Colonic mucosa (tissue), 4 donors: Measurements from ENCODE around the gene NPAS3. TPM values are rescaled to one million over a fixed set of nuclear protein-coding genes. Genes with fewer than 3 reads are reported as not detected.

Source experiments
- DNase-seq: peaks from one replicate; pipeline ENCODE4 v3.0.0-alpha.2; 2020
- H3K27ac ChIP-seq: fragments of 200-600 bp; one replicate; pipeline ENCODE4 v1.8.0; 2021
- H3K27me3 ChIP-seq: fragments of 200-600 bp; one replicate; pipeline ENCODE4 v1.8.0; 2021
- H3K36me3 ChIP-seq: fragments of 200-600 bp; one replicate; pipeline ENCODE4 v1.8.0; 2021
- H3K4me1 ChIP-seq: fragments of 200-600 bp; one replicate; pipeline ENCODE4 v1.8.0; 2021; ENCODE audit warnings: mild to moderate bottlenecking
- H3K4me3 ChIP-seq: fragments of 200-600 bp; one replicate; pipeline ENCODE4 v1.8.0; 2021
- H3K9ac ChIP-seq, 2 donors: one replicate each; pipeline ENCODE4 v1.7.0; 2013; ENCODE audit warnings: control low read depth in 2 of 2, low read depth in 2 of 2, low read length in 2 of 2
- H3K9me3 ChIP-seq: fragments of 200-600 bp; one replicate; pipeline ENCODE4 v1.8.0; 2021
- intact Hi-C: fragments of 100-400 bp; cut with DNase I; formaldehyde crosslinking; loops from one replicate; pipeline ENCODE4 v1.14.1; 2022
- total RNA-seq, 2 donors: library from RNA; stranded (reverse); fragmentation: NEBNext Ultra II Directional in 1 of 2; extraction: Animal tissue kit (Norgen Biotek cat#: 25700) in 1 of 2; gene quantifications; one replicate each; pipeline ENCODE4 v1.2.1, GENCODE V29; 2021
- TF ChIP-seq, protein P1 (sequence below): fragments of 200-600 bp; IDR thresholded peaks from one replicate; pipeline ENCODE4 v1.8.0; 2022; ENCODE audit warnings: antibody characterized with exemption, mild to moderate bottlenecking
- donor health status: healthy.
- donor health status: DM: no; HTN: no; CAD: no.
- donor health status: DM: no; HTN: no; CAD: no.

NPAS3 gene
- total RNA-seq, 2 donors from 2014 or later, result 0.79 to 1.6 TPM

DNA sequence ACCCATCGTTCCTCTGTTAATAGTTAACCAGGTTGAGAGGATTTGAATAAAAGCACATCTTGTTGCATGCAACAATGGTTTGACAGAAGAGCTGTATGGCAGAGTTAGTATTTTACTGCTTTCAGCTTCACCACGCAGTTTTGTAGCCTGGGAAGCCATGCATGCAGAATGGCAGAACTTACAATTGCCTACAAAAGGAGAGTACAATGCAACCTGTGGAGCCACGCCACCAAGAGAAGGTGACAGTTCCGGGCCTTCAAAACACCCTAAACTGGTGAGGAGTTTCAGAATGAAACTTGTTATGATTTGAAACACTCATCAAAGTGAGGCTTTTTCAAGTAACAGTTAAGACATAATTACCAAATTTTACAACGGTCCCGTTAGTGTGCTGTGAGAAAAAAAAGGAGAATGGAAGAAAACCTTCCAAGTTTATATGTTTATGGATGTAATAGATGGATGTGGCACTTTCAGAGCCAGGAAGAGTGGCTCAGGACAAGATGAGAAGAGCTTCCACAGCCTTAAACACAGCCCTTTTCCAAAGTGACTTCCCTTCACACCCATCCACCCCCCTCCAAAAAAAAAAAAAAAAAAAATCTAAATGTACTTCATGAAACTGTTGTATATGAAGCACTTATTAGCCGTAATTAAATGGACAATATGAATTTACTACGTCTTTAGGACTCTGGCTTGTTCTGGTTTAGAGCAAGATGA is 853.5 kb downstream of the NPAS3 start:
- intact Hi-C loops, result loop anchor here (5.0 to 10.0 kb wide), 3 partner anchors 315 to 1215 kb away; no protein-coding TSS in a partner anchor
- Histone ChIP-seq H3K9ac (no peak overlapping the region), H3K36me3 (no peaks in the 10 kb centered on the region), H3K9me3 (no peaks in the 10 kb centered on the region), H3K4me3 (no peak overlapping the region), H3K27me3 (no peaks in the 10 kb centered on the region), H3K4me1 (no peaks in the 10 kb centered on the region), H3K27ac (no peak overlapping the region)
- TF ChIP-seq, protein P1, sequence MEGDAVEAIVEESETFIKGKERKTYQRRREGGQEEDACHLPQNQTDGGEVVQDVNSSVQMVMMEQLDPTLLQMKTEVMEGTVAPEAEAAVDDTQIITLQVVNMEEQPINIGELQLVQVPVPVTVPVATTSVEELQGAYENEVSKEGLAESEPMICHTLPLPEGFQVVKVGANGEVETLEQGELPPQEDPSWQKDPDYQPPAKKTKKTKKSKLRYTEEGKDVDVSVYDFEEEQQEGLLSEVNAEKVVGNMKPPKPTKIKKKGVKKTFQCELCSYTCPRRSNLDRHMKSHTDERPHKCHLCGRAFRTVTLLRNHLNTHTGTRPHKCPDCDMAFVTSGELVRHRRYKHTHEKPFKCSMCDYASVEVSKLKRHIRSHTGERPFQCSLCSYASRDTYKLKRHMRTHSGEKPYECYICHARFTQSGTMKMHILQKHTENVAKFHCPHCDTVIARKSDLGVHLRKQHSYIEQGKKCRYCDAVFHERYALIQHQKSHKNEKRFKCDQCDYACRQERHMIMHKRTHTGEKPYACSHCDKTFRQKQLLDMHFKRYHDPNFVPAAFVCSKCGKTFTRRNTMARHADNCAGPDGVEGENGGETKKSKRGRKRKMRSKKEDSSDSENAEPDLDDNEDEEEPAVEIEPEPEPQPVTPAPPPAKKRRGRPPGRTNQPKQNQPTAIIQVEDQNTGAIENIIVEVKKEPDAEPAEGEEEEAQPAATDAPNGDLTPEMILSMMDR, result no peak
- no peak for DNase-seq

GRCh38 chr14:33792720-33793368 is 854.2 kb downstream of the NPAS3 start:
- intact Hi-C loops, result loop anchor here (5.0 to 10.0 kb wide), 3 partner anchors 316 to 1216 kb away; no protein-coding TSS in a partner anchor
- no peaks in the 10 kb centered on the region for H3K36me3 ChIP-seq
- TF ChIP-seq, protein P1, result peak; percentile 89

GRCh38 chr14:33793398-33794110 is 854.9 kb downstream of the NPAS3 start:
- TF ChIP-seq, protein P1, result no peak
- H3K27ac ChIP-seq, result no peak overlapping the region

More at GRCh38 chr14:33792720-33793368, 854.2 kb downstream of the NPAS3 start:
- Histone ChIP-seq H3K27me3 (no peaks in the 10 kb centered on the region), H3K27ac (no peak overlapping the region), H3K9me3 (no peaks in the 10 kb centered on the region), H3K9ac (no peak overlapping the region), H3K4me3 (no peak overlapping the region), H3K4me1 (no peaks in the 10 kb centered on the region)
- DNase-seq, result peak; percentile 76

GRCh38 chr14:33794791-33795305 is 856.2 kb downstream of the NPAS3 start:
- TF ChIP-seq, protein P1, result no peak
- H3K9me3 ChIP-seq, result no peaks in the 10 kb centered on the region
- H3K27me3 ChIP-seq, result no peaks in the 10 kb centered on the region
- H3K27ac ChIP-seq, result no peak overlapping the region
- intact Hi-C loops, result loop anchor here (5.0 to 10.0 kb wide), 3 partner anchors 318 to 1218 kb away; no protein-coding TSS in a partner anchor
- no peaks in the 10 kb centered on the region for H3K4me1 ChIP-seq
- H3K4me3 ChIP-seq, result no peak overlapping the region
- no peak for DNase-seq
- no peaks in the 10 kb centered on the region for H3K36me3 ChIP-seq
- no peak overlapping the region for H3K9ac ChIP-seq

More at GRCh38 chr14:33793398-33794110, 854.9 kb downstream of the NPAS3 start:
- no peak for DNase-seq
- H3K27me3 ChIP-seq, result no peaks in the 10 kb centered on the region
- intact Hi-C loops, result loop anchor here (5.0 to 10.0 kb wide), 3 partner anchors 316 to 1216 kb away; no protein-coding TSS in a partner anchor
- H3K4me1 ChIP-seq, result no peaks in the 10 kb centered on the region
- no peak overlapping the region for H3K4me3 ChIP-seq
- H3K9ac ChIP-seq, result no peak overlapping the region
- H3K9me3 ChIP-seq, result no peaks in the 10 kb centered on the region
- no peaks in the 10 kb centered on the region for H3K36me3 ChIP-seq

GRCh38 chr14:33796356-33796755 is 857.7 kb downstream of the NPAS3 start:
- TF ChIP-seq, protein P1, result no peak
- intact Hi-C loops, result loop anchor here (10.0 kb wide), 1 partner anchor 1082 kb away; no protein-coding TSS in a partner anchor
- H3K27ac ChIP-seq, result no peak overlapping the region
- H3K27me3 ChIP-seq, result no peaks in the 10 kb centered on the region
- no peaks in the 10 kb centered on the region for H3K4me1 ChIP-seq
- H3K9ac ChIP-seq, result no peak overlapping the region
- H3K36me3 ChIP-seq, result no peaks in the 10 kb centered on the region
- no peak for DNase-seq
- no peak overlapping the region for H3K4me3 ChIP-seq
- H3K9me3 ChIP-seq, result no peaks in the 10 kb centered on the region
